HepG2 (cell line): ENCODE data around the gene GCH1. TPM values are rescaled to one million over a fixed set of nuclear protein-coding genes. Genes with fewer than 3 reads are reported as not detected.

Experiments
- MED1 ChIP-seq: sonication (generic); formaldehyde crosslinking; IDR thresholded peaks from 2 replicates; pipeline ENCODE4 v1.4.0; 2020; ENCODE audit warnings: missing genetic modification reagents
- NFIB ChIP-seq: sonication (generic); formaldehyde crosslinking; IDR thresholded peaks from 2 replicates; pipeline ENCODE4 v1.9.0; 2021; ENCODE audit warnings: missing genetic modification reagents, mild to moderate bottlenecking, borderline replicate concordance
- NR0B2 ChIP-seq: sonication (generic); formaldehyde crosslinking; IDR thresholded peaks from 2 replicates; pipeline ENCODE4 v1.4.0; 2020; ENCODE audit warnings: mild to moderate bottlenecking, missing genetic modification reagents
- NRL ChIP-seq: sonication (generic); formaldehyde crosslinking; IDR thresholded peaks from 2 replicates; pipeline ENCODE4 v1.5.0; 2020; ENCODE audit warnings: missing genetic modification reagents, mild to moderate bottlenecking, moderate library complexity, borderline replicate concordance
- PHB2 ChIP-seq: fragments of 450-650 bp; IDR thresholded peaks from 2 replicates; pipeline ENCODE4 v1.6.1; 2018; ENCODE audit not compliant: partially characterized antibody
- SMARCC2 ChIP-seq: fragments of 450-650 bp; IDR thresholded peaks from 2 replicates; pipeline ENCODE4 v1.6.1; 2017; ENCODE audit warnings: antibody characterized with exemption, mild to moderate bottlenecking
- SYNCRIP ChIP-seq: fragments of 200-400 bp; formaldehyde crosslinking; IDR thresholded peaks from 2 replicates; pipeline ENCODE4 v1.6.1; 2018; ENCODE audit warnings: mild to moderate bottlenecking, low read depth, low read length; ENCODE audit not compliant: insufficient read depth
- TBX2 ChIP-seq: sonication (generic); formaldehyde crosslinking; IDR thresholded peaks from 2 replicates; pipeline ENCODE4 v1.5.0; 2020; ENCODE audit warnings: missing genetic modification reagents, mild to moderate bottlenecking, borderline replicate concordance
- ZBTB38 ChIP-seq: sonication (generic); formaldehyde crosslinking; IDR thresholded peaks from 2 replicates; pipeline ENCODE4 v1.5.1; 2020; ENCODE audit warnings: mild to moderate bottlenecking, missing genetic modification reagents
- ZFP36L1 ChIP-seq: sonication (generic); formaldehyde crosslinking; IDR thresholded peaks from 2 replicates; pipeline ENCODE4 v1.8.0; 2022; ENCODE audit warnings: mild to moderate bottlenecking, missing genetic modification reagents, moderate library complexity
- ZNF160 ChIP-seq: sonication (generic); formaldehyde crosslinking; IDR thresholded peaks from 2 replicates; pipeline ENCODE4 v1.8.0; 2022; ENCODE audit warnings: mild to moderate bottlenecking, inconsistent platforms, missing genetic modification reagents
- ZNF407 ChIP-seq: sonication (generic); formaldehyde crosslinking; IDR thresholded peaks from one replicate; pipeline ENCODE4 v1.5.1; 2020; ENCODE audit warnings: mild to moderate bottlenecking, missing genetic modification reagents; ENCODE audit errors: not compliant biosample characterization
- ZNF432 ChIP-seq: sonication (generic); formaldehyde crosslinking; IDR thresholded peaks from 2 replicates; pipeline ENCODE4 v1.5.0; 2020; ENCODE audit warnings: missing genetic modification reagents, mild to moderate bottlenecking, borderline replicate concordance
- polyA plus RNA-seq, 8 experiments: library from polyadenylated mRNA; depleted of rRNA in 3 of 8; stranded (reverse) in 7 of 8; unstranded in 1 of 8; fragments of >200 nt; fragmentation: Illumina TruSeq in 4 of 8; extraction: Trizol in 4 of 8; gene quantifications; 2 replicates each; pipeline versions ENCODE4 v1.2.1 to v1.2.3, GENCODE V29; 2011 to 2016; ENCODE audit warnings: low read depth in 4 of 8, missing spikeins in 1 of 8, mixed read lengths in 1 of 8; ENCODE audit not compliant: insufficient read depth in 1 of 8
- total RNA-seq, 5 experiments: library from RNA; depleted of rRNA; stranded (reverse); fragments of >200 nt; fragmentation: Illumina TruSeq; extraction: Trizol; gene quantifications; 2 replicates each; pipeline ENCODE4 v1.2.3, GENCODE V29; 2016; ENCODE audit warnings: low read depth in 1 of 5
- TF ChIP-seq, protein P1 (sequence below): sonication (generic); formaldehyde crosslinking; IDR thresholded peaks from 2 replicates; pipeline ENCODE4 v1.5.0; 2020; ENCODE audit warnings: mild to moderate bottlenecking, missing genetic modification reagents
- TF ChIP-seq, protein P2 (sequence below): sonication (generic); formaldehyde crosslinking; IDR thresholded peaks from 2 replicates; pipeline ENCODE4 v1.4.0; 2020; ENCODE audit warnings: mild to moderate bottlenecking, low read depth, missing genetic modification reagents
- TF ChIP-seq, protein P3 (sequence below): sonication (generic); formaldehyde crosslinking; IDR thresholded peaks from 2 replicates; pipeline ENCODE4 v1.8.1; 2023; ENCODE audit warnings: mild to moderate bottlenecking, moderate library complexity, missing genetic modification reagents

The GCH1 gene
- total and polyA plus RNA-seq, 2 of the 13 experiments (the other 11 are each of a cell fraction or from before 2014, with no cell fraction given) = 15.0 to 25.2 TPM

DNA sequence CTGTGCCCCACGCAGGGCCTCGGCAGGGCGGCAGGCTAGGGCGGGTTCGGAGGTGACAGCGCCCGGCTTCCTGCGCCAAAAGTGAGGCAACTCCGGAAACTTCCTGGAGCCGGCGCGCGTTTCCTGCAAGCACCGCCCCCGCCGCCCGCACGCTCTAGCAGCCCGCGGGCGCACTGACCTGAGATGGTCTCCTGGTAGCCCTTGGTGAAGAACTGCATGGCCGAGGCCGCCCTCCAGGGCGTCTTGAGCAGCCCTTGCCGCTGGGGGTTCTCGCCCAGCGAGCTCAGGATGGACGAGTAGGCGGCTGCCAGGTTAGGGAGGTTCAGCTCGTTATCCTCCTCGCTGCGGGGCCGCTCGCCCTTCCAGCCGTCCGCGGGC is 494 bp downstream of the GCH1 start (continued):
- no peak for TF ChIP-seq ZNF407 (CRISPR knock-in tag)
- TF ChIP-seq ZFP36L1 (CRISPR knock-in tag) = no peak
- TF ChIP-seq PHB2 = no peak
- no peak for TF ChIP-seq SMARCC2
- TF ChIP-seq, protein P1, sequence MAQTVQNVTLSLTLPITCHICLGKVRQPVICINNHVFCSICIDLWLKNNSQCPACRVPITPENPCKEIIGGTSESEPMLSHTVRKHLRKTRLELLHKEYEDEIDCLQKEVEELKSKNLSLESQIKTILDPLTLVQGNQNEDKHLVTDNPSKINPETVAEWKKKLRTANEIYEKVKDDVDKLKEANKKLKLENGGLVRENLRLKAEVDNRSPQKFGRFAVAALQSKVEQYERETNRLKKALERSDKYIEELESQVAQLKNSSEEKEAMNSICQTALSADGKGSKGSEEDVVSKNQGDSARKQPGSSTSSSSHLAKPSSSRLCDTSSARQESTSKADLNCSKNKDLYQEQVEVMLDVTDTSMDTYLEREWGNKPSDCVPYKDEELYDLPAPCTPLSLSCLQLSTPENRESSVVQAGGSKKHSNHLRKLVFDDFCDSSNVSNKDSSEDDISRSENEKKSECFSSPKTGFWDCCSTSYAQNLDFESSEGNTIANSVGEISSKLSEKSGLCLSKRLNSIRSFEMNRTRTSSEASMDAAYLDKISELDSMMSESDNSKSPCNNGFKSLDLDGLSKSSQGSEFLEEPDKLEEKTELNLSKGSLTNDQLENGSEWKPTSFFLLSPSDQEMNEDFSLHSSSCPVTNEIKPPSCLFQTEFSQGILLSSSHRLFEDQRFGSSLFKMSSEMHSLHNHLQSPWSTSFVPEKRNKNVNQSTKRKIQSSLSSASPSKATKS = no peak
- TF ChIP-seq NR0B2 = 0 out of 2 replicates have a peak, but pooled peaks have one; percentile 57
- TF ChIP-seq MED1 = no peak; the same call in 1 of the 2 replicates
- TF ChIP-seq ZNF160 (CRISPR knock-in tag) = no peak
- no peak for TF ChIP-seq SYNCRIP
- TF ChIP-seq, protein P2, sequence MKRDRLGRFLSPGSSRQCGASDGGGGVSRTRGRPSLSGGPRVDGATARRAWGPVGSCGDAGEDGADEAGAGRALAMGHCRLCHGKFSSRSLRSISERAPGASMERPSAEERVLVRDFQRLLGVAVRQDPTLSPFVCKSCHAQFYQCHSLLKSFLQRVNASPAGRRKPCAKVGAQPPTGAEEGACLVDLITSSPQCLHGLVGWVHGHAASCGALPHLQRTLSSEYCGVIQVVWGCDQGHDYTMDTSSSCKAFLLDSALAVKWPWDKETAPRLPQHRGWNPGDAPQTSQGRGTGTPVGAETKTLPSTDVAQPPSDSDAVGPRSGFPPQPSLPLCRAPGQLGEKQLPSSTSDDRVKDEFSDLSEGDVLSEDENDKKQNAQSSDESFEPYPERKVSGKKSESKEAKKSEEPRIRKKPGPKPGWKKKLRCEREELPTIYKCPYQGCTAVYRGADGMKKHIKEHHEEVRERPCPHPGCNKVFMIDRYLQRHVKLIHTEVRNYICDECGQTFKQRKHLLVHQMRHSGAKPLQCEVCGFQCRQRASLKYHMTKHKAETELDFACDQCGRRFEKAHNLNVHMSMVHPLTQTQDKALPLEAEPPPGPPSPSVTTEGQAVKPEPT (CRISPR knock-in tag) = no peak
- TF ChIP-seq ZBTB38 = no peak
- TF ChIP-seq NRL = no peak; the same call in 1 of the 2 replicates
- TF ChIP-seq ZNF432 (CRISPR knock-in tag) = no peak
- no peak for TF ChIP-seq NFIB (CRISPR knock-in tag)
- peak; percentile 46; the same call in 1 of the 2 replicates for TF ChIP-seq TBX2 (CRISPR knock-in tag)
- TF ChIP-seq, protein P3, sequence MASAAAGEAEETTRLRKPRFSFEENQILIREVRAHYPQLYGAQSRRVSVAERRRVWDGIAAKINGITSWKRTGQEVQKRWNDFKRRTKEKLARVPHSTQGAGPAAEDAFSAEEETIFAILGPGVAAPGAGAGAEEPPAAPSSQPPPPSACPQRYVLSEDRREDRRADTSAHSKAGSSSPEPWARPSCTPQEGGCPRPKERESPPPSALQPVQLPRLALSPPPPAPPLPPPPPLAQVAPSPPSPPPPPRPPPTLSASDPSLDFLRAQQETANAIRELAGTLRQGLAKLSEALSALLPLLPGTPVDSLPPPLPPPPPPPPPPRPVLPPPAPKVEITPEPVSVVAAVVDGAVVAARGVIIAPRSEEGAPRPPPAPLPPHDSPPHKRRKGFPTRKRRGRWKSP (CRISPR knock-in tag) = peak; percentile 83
